ENCODE measurements around the gene HOXB3.

HOXB3 gene

GRCh38 chr17:48530208-48530886 is 59.7 kb downstream of the HOXB3 start:
- POLR2A ChIA-PET: no interaction called here
- CTCF ChIA-PET: no interaction called here
- TF ChIP-seq CTCF (IDR thresholded peaks at IDR 0.05; ENCODE audit: control extremely low read depth, extremely low read depth, low read depth, missing control alignments): no peak

GRCh38 chr17:48529683-48530009 is 60.4 kb downstream of the HOXB3 start:
- CTCF ChIA-PET: interaction anchor here (0.8 kb wide), 1 partner anchor 13 kb away, joined by 3 read pairs; no protein-coding TSS in a partner anchor
- POLR2A ChIA-PET: no interaction called here
- DNase-seq (ENCODE audit: extremely low spot score): no peak
- no peak for TF ChIP-seq CTCF (IDR thresholded peaks at IDR 0.05; ENCODE audit: control extremely low read depth, extremely low read depth, low read depth, missing control alignments)

More at GRCh38 chr17:48530208-48530886, 59.7 kb downstream of the HOXB3 start:
- no peak for DNase-seq (ENCODE audit: extremely low spot score)

GRCh38 chr17:48528936-48529682 is 60.9 kb downstream of the HOXB3 start:
- ChIA-PET CTCF (interaction anchor here (0.8 to 1.0 kb wide), 4 partner anchors 13 to 606 kb away, joined by 3 to 4 read pairs (median 3); no protein-coding TSS in a partner anchor), POLR2A (no interaction called here)
- no peak for TF ChIP-seq CTCF (IDR thresholded peaks at IDR 0.05; ENCODE audit: control extremely low read depth, extremely low read depth, low read depth, missing control alignments)
- DNase-seq (ENCODE audit: extremely low spot score): no peak

- TF ChIP-seq CTCF (IDR thresholded peaks at IDR 0.05; ENCODE audit: control extremely low read depth, extremely low read depth, low read depth, missing control alignments): no peak
- POLR2A ChIA-PET: no interaction called here
- no peak for DNase-seq (ENCODE audit: extremely low spot score)
- CTCF ChIA-PET: interaction anchor here (0.8 to 1.0 kb wide), 3 partner anchors 29 to 605 kb away, joined by 3 to 4 read pairs (median 3); no protein-coding TSS in a partner anchor
Measured at GRCh38 chr17:48528153-48528935, 61.7 kb downstream of the HOXB3 start.

GRCh38 chr17:48527547-48527932 is 62.5 kb downstream of the HOXB3 start:
- POLR2A ChIA-PET: no interaction called here
- no peak for DNase-seq (ENCODE audit: extremely low spot score)
- CTCF ChIA-PET: no interaction called here
- TF ChIP-seq CTCF (IDR thresholded peaks at IDR 0.05; ENCODE audit: control extremely low read depth, extremely low read depth, low read depth, missing control alignments): no peak
